Measurements from ENCODE around the gene AGBL3.

The AGBL3 gene

GRCh38 chr7:135184254-135184841, 198.0 kb downstream of the AGBL3 start:
- DNase-seq (ENCODE audit: low read depth in 2 of 2, low spot score in 1 of 2), result no peak
